Lower leg skin (tissue), 4 donors: ENCODE results near the gene RBBP9. TPM values are rescaled to one million over a fixed set of nuclear protein-coding genes. Genes with fewer than 3 reads are reported as not detected.
A peak's percentile ranks its signal among the peaks of the same experiment; 100 is the strongest.

Source experiments
- DNase-seq, 2 donors: peaks; one replicate each; pipeline ENCODE4 v3.0.0-alpha.2; 2019; ENCODE audit warnings: low spot score in 2 of 2
- H3K4me3 ChIP-seq: fragments of 200-600 bp; sonication (generic); 2 replicates; pipeline ENCODE4 v1.5.1; 2017; ENCODE audit warnings: mild to moderate bottlenecking, low read depth; ENCODE audit not compliant: poor library complexity, severe bottlenecking
- POLR2A ChIP-seq, 2 donors: fragments of 450-650 bp; IDR thresholded peaks; one replicate each; pipeline ENCODE4 v1.6.1; 2016 to 2017; ENCODE audit warnings: antibody characterized with exemption in 2 of 2, mild to moderate bottlenecking in 1 of 2, moderate library complexity in 1 of 2
- WGBS, 2 donors: methylation state at CpG; one replicate each; pipeline ENCODE4 v1.1.5; 2018; 5-methylcytosine and 5-hydroxymethylcytosine counted together
- intact Hi-C: fragments of 100-400 bp; cut with DNase I; formaldehyde crosslinking; loops from one replicate; pipeline ENCODE4 v1.15.0; 2023; ENCODE audit warnings: low total_unique reads
- total RNA-seq, 4 donors: library from RNA; depleted of rRNA; stranded (reverse); fragments of >200 nt; gene quantifications; one replicate each; pipeline ENCODE4 v1.1.0, GENCODE V29; 2016
- TF ChIP-seq, protein P1 (sequence below), 3 donors: fragments of 450-650 bp; IDR thresholded peaks; one replicate each; pipeline ENCODE4 v1.5.1; 2016; ENCODE audit warnings: antibody characterized with exemption in 3 of 3, mild to moderate bottlenecking in 3 of 3, moderate library complexity in 2 of 3

RBBP9 gene
- total RNA-seq, 4 donors from 2014 or later: 14.2 to 26.1 (median 19.4) TPM

DNA sequence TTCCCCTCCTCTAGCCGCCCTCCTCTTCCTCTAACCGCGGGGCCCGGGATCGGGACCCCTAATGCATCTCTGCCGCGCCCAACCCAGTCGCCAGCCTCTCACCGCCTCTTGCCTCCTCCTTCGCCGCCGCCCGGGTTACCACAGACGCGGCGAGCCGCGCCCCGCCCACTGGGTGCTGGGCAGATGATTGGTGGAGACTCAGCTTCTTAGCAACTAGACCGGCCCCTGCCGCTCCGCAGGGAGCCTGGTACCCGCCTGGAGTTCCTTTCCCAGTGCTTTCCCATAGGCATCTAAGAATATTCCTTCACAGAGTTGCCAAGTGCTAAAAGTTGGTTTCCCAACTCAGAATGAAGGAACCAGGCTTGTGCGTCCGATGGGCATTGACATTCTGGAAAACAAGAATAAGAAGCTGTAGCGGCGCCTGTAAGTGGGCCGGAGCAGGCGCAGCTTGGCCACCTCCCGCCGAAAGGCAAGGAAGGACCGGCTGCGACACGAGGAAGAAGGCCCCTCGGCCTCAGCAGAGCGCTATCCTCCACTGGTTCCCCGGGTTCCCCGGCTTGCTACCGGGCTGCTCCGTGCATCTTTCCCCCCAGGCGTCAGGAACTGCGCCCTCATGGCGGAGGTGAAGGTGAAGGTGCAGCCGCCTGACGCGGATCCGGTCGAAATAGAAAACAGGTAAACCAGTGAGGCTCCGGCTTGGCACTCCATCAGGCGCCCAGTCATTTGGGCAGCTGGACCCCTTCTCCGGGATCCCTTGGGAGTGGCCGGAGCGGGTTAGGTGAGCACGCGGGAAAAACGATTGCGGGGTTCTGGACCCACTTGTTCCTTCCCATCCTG, 29.9 kb downstream of the RBBP9 start, which contains the start of the genes DZANK1 and POLR3F:
Gene DZANK1 (minus strand): TSS at position 137 of the 837 bp plus-strand sequence. CDS start 1,672 bp downstream, outside the sequence.
Gene POLR3F (plus strand): TSS at position 497 of the 837 bp plus-strand sequence. CDS start 117 bp downstream, at position 614.
- intact Hi-C loops: no loop called here
- WGBS, 2 donors: 0% methylated on average over 55 to 57 of the region's 57 CpGs
- TF ChIP-seq, protein P1, sequence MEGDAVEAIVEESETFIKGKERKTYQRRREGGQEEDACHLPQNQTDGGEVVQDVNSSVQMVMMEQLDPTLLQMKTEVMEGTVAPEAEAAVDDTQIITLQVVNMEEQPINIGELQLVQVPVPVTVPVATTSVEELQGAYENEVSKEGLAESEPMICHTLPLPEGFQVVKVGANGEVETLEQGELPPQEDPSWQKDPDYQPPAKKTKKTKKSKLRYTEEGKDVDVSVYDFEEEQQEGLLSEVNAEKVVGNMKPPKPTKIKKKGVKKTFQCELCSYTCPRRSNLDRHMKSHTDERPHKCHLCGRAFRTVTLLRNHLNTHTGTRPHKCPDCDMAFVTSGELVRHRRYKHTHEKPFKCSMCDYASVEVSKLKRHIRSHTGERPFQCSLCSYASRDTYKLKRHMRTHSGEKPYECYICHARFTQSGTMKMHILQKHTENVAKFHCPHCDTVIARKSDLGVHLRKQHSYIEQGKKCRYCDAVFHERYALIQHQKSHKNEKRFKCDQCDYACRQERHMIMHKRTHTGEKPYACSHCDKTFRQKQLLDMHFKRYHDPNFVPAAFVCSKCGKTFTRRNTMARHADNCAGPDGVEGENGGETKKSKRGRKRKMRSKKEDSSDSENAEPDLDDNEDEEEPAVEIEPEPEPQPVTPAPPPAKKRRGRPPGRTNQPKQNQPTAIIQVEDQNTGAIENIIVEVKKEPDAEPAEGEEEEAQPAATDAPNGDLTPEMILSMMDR (IDR thresholded peaks at IDR 0.05): no peak
- TF ChIP-seq POLR2A (IDR thresholded peaks at IDR 0.05): no peak
- DNase-seq: peak; percentile 95 to 99
- H3K4me3 ChIP-seq: peak within 1 kb of the TSS; percentile 90

DNA sequence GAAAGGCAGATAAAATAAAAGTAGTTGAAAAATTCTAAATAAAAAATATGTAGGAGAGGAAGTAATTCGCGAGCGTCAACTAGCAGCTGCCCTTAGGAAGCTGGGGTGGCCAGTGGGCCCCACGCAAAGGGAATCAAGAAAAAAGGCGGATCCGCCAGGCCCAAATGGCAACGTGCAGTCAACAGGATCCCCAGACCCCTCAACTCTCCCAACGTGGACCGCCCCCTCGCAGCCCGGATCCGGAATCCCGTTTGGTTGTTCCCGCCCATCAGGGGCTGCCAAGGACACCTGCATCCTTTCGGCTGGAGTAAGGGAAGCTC, 30.5 kb downstream of the RBBP9 start:
- intact Hi-C loops: no loop called here
- DNase-seq: no peak
- H3K4me3 ChIP-seq: peak overlapping the region; percentile 90

DNA sequence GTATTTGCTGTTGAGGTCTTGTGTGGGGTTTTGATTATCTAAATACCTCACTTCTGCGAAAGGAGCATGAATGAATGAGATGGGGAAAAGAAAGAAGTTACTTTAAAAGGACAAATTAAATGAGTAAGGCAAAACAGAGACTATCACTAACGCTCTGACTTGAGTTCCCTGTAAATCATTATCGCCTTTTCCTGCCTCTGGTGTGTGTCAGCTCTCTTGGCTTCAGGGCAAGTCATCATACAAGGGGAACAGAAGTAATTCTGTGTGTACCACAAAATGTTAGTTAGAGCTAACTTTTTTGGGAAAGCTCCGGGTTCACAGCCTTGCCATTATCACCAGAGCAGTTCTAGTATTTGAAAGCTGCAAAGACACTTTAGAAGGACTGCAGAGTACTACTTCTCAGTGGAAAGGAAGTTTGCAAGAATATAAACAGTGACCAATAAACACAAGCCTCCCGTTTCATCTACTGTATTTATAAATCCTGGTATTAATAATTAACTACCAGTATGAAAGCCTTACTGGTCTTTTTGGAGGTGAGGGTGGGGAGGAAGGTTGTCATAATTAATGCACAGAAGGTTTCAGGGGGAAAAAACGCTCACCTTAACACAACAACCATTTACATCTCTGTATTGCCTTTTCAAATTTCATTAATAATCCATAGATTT, 31.4 kb downstream of the RBBP9 start:
- no peak for TF ChIP-seq POLR2A (IDR thresholded peaks at IDR 0.05)
- TF ChIP-seq, protein P1 (IDR thresholded peaks at IDR 0.05): no peak
- no peak overlapping the region for H3K4me3 ChIP-seq
- intact Hi-C loops: no loop called here
- DNase-seq: no peak
- 59 to 61% methylated on average over 6 of the region's 6 CpGs for WGBS, 2 donors

More for the DNA sequence above, 30.5 kb downstream of the RBBP9 start:
- WGBS, 2 donors: 0 to 1% methylated on average over 10 to 15 of the region's 15 CpGs
- TF ChIP-seq, protein P1 (IDR thresholded peaks at IDR 0.05): no peak
- no peak for TF ChIP-seq POLR2A (IDR thresholded peaks at IDR 0.05)

DNA sequence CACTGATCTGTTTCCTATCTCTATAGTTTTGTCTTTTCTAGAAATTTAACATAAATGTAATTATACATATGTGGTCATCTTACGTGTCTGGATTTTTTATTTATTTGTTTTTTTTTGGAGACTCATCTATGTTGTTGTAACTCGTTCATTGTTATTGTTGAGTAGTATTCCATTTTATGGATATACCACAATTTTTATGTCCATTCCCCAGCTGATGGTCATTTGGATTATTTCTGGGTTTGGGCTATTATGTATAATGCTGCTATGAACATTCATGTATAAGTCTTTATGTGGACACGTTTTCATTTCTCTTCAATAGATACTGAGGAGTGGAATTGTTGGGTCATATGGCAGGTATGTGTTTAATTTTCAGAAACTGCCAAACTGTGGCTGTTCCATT, 40.4 kb downstream of the RBBP9 start:
- DNase-seq: no peak
- intact Hi-C loops: no loop called here
- H3K4me3 ChIP-seq: no peak overlapping the region
- TF ChIP-seq, protein P1 (IDR thresholded peaks at IDR 0.05): no peak
- no peak for TF ChIP-seq POLR2A (IDR thresholded peaks at IDR 0.05)
- 89 to 98% methylated on average over 3 of the region's 3 CpGs for WGBS, 2 donors

DNA sequence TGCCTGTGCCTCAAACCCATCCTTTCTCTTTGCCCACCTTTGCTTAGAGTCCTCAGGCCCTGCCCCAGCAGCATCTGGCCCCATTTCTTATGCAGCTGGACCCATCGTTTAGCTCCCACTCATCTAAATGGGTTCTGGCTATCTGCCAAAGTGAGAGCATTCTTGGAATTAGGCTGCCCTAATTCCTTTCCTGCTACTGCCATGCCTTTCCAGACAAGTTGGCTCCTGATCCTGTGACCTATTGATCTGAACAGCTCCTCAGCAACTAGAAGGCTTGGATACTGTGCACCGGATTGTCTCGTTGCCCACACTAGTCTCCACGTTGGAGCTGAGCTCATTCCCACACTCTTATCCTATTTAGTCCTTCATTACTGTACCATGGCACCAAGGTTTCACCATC, 53.1 kb downstream of the RBBP9 start:
- intact Hi-C loops: no loop called here
- no peak for TF ChIP-seq POLR2A (IDR thresholded peaks at IDR 0.05)
- TF ChIP-seq, protein P1 (IDR thresholded peaks at IDR 0.05): no peak
- no peak for DNase-seq
- no peak overlapping the region for H3K4me3 ChIP-seq
- 50 to 54% methylated on average over 4 of the region's 4 CpGs for WGBS, 2 donors
